NT2/D1 (cell line): Measurements from ENCODE around the gene LIMD2.

Experiments
- YY1 ChIP-seq: IDR thresholded peaks from 2 replicates; pipeline ENCODE4 v1.6.1; 2011; ENCODE audit not compliant: insufficient read length, insufficient read depth
- ZNF274 ChIP-seq: IDR thresholded peaks from 2 replicates; pipeline ENCODE4 v1.6.1; 2011; ENCODE audit warnings: mild to moderate bottlenecking, low read depth, low read length

DNA sequence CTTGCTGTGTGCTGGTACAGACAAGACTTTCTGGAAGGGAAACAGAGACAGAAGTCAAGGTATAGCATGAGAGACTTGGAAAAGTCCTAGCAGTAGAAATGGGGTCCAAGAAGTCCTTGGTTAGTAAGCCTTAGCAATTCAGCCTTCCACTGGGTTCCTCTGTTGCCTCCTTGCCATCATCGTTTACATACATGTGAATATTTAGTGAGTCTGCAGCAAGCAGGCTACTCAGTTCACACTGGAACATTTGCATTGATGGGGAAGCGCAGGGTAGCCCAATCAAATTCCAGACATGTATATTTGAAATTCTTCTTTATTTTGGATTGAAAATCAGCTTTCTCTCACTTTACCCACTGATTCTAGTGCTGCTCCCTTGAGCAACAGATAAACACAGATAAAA is 27.1 kb downstream of the LIMD2 start:
- TF ChIP-seq ZNF274 (no peak), YY1 (no peak)
